SHP77 (cell line): ENCODE data around the gene SLC28A3.

Experiments
- DNase-seq, 2 experiments: peaks; one replicate each; lab custom pipeline; 2025; lab: John Stamatoyannopoulos, UW

Gene SLC28A3

DNA sequence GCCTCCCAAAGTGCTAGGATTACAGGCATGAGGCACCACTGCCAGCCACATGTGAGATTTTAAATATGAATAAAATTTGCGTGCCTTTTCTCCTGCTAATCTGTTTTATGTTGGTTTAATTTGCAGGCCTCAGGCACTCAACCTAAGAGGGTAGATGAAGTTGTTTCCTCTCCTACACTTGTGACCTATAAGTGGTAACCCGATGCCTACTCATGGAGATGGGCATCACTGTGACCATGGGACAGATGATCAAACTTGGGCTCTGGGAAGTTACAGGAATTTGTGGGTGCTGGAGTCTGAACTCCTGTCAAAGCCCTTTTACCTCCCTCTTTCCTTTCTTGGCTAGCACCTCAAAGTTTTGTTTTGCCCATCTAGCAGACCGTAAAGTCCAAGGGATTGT lies 1.1 kb downstream of the SLC28A3 start:
- DNase-seq, result no peak

DNA sequence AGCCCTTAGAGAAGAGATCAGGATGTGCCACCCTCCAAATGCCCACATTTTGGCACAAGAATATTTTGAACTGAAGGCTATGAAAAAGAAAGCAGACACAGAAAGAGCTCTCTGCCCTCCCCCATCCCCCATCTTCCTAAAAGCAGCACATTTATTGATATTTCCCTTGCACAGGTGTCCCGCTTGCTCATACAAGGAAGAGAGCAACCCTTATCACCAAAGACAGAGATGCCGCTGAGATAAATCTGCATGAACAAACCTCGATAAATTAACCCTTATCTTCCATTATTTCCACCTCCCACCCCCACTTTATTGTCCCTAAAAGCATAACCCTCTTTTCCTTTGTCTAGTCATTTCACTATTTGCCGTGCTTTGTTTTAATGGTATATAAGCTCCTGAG lies 1.8 kb downstream of the SLC28A3 start:
- DNase-seq, result no peak

DNA sequence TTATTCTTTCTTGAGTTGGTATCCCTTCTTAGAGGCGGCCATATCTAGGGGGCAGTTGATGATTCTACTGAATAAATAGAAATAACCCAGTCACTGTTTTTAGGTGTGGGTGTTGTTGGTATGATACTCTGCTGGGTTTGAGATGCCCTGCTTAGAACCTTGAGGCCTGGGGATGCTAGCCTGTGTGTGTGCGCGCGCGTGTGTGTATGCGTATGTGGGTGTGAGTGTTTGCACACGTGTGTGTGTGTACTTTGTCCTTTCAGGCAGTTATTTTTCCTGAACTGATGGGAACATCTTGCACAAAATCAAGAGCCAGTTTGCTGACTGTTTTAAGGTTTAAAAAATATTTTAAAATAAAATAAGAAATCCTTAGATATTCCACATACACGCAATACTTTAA lies 3.3 kb downstream of the SLC28A3 start:
- no peak for DNase-seq

DNA sequence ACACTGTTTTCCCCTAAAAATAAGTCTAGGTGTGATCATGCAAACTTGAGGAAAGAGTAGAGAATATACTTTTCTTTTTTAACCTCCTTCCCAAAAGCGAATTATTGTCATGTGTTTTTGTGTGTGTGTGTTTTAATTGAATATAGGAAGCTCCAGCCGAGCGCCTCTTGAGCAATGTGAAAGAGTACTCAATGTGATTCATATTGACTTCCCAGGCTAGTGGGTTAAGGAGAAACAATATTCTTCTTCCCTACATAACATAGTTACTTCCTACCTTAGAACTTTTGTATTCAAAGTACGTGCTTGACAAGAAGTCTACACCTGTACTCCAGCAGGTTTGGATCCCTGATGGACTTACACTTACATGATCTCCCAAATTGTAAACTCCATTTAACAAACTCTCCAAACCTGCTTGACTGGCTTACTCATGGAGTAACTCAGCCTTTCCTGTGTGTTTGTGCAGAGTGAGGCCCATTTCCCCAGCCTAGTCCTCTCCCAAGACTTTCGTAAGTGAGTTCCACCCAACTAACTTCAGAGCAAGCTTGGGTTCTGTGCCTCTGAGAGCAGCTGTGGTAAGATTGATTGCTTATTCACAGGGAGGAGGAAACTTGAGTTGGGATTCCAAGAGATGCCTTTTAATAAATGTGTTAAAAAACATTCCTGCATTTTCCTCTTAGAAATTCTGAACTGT lies 9.3 kb downstream of the SLC28A3 start:
- no peak for DNase-seq

DNA sequence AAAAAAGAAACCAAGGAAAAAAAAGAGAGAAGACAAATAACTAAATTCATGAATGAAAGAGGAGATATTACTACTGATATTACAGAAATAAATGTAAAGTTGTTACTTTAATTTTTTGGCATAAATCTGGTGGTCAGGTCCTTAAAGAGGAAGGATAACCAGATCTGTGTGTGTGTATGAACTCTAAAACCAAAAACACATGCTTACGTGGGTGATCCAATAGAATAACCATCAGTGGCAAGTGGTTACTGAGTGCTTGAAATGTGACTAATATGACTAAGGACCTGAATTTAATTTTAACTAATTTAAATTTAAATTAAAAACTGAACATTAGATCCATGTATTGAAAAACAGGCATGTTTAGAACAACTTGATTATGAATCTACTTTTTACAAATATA lies 10.3 kb downstream of the SLC28A3 start:
- no peak for DNase-seq

DNA sequence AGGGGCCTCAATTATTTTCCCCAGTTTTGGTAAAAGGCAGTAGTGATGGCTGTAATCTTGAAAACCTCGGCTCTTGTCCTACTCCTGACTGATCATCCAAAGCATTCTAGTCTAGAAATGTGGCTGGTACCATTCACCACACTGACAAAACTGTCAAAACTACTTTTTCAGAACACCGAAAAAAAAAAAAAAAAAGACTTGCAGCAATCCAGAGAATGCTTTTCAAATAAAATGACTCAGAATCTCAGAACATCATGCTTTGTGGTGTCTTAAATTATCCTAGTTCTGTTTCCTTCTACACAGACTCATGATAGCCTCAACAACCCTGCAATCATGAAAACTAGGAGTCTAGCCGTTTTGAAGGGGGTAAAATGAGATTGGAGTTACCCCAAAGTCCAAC lies 13.4 kb downstream of the SLC28A3 start:
- no peak for DNase-seq

DNA sequence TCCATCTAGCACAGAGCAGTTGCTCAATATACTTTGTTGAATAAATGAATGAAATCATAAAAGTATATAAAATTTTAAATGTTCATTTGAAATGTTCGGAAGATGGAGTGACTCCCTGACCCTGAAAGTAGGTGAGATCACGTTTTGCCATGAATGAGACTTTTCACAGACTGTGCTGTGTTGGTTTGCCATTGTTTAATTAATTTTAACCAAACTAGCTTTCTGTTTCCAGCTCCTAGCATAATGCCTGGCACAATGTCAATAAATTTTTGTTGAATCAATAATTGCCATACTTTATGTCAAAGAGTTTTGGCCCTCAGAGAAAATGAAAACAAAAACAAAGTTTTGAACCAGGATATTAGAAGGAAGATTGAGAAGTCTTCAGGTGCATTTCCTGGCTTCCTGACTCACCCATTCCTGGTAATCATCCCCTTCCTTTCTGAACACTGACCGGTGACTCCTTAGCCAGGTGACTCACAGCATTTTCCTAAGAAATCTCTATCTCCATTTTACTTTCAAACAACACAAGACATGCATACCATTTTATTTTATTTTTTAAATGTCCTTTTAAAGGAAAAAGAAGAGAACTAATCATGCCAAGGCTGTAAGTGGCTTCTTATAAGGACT lies 15.1 kb downstream of the SLC28A3 start:
- DNase-seq, result no peak

DNA sequence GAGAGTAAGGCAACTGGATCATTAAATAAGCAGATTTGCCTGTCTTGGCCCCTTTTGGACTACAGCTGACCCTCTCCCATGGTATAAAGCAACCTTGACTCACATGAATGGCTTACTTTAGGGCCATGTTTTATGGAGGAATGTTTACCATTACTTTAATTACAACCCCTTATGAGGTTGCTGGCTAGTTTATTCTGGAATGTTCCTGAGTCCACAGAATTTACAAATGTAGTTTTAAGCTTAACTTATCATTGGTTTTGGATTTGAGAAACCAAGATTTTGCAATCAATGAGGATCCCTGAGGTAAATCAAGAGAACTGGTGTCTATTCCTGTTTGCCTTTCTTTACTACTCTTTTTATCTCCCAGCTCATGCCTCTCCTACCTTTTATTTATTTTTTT lies 15.7 kb downstream of the SLC28A3 start:
- no peak for DNase-seq

DNA sequence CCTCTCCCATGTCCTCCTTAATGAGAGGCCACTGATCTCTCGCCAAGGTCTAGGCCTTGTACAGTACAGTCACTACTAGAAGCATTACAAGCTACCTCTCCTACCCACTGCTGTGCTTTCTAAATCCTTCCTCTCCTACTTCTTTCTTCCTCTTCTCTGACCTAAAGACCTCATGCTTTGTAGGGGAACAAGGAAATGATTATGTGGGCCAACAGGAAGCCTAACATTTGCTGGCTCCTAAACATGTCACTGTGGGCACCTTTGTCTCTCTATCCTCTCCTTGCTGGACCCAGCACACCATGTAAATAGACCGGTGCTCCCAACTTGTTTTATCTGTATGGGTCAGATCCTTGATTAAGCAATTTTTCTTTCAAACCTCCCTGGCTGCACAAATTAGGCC lies 16.7 kb downstream of the SLC28A3 start:
- no peak for DNase-seq

DNA sequence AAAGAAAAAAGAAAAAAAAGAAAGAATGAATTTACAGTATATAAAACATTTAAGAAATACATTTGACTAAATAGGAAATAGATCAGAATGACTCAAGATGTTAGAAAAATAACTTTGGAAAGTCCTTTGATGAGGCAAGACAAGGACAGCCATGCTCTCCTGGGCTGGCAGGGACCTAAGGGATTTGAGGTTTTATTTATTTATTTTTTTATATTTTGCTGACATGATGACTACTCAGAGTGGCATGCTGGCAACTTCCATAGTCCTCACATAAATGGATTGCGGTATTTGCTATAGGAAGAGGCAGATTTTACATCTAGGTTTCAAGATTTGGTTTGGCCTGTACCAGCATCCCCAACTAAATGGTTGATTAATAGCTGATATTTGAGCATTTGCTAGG lies 17.7 kb downstream of the SLC28A3 start:
- no peak for DNase-seq

DNA sequence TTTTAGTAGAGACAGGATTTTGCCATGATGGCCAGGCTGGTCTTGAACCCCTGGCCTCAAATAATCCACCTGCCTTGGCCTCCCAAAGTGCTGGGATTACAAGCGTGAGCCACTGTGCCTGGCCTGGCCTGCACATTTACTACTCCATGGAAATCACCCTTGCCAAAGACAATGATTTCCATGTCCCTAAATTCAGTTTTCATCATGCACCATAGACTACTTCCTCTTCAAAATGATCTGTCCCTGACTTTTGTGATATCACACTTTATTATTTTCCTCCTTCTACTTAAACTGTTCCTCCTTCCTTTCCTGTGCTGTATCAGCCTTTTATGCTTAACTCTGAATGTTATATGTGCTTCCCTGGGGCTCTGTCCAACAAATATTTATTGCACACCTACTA lies 20.3 kb downstream of the SLC28A3 start:
- DNase-seq, result no peak

DNA sequence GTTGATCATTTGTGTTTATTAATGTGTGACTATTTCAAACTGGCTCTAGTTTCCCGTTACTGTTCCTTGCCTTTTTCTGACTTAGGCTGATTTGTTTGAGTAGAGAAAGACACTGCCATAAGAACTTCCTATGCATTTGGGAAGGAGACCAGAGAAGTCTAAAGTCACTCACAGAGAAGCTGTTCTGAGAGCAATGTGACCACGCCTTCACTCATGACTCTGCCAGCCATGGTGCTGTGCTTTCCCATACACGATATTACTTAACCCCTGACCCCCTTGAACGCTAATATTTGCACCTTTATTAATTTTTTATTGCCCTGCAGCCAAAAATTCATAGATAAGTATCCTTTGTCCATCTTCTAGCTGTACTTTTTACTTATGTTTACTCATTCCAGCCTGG lies 20.9 kb downstream of the SLC28A3 start:
- DNase-seq, result no peak

DNA sequence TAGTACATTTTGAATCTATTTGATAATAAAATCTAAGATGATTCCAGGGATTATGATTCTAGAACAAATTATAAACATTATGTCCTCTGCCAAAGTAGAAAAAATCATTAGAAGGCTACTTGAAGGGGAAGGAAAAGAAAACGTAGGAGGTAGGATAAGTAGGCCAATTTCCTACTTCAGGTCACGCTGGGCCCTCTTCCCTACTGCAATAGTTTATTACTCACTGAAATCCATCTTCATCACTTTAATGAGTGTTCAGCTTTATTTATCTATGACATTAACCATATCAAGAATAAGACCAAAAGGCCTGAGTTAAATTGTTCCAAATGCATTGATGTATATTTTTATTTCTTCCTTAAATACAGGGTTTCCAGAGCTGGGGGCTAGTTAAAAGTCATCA lies 21.6 kb downstream of the SLC28A3 start:
- DNase-seq, result no peak

DNA sequence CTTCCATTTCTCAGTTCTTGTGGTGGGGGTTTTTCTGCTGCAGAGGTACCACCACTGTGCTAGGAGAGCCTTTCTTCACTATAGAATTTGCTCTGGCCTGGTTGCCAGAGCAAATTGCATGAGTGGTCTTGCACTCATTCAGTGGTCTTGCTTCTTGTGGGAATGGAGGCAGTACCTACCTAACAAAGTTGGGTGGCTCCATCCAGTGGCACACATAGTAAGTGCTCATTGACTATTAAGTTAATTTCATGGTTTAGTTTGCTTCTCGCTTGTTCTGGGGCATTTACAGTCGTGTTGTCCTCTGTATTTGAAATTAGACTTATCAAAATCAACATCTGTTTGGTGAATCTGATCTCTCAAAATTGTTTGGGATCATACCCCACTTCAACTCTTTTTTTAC lies 23.0 kb downstream of the SLC28A3 start:
- DNase-seq, result no peak

DNA sequence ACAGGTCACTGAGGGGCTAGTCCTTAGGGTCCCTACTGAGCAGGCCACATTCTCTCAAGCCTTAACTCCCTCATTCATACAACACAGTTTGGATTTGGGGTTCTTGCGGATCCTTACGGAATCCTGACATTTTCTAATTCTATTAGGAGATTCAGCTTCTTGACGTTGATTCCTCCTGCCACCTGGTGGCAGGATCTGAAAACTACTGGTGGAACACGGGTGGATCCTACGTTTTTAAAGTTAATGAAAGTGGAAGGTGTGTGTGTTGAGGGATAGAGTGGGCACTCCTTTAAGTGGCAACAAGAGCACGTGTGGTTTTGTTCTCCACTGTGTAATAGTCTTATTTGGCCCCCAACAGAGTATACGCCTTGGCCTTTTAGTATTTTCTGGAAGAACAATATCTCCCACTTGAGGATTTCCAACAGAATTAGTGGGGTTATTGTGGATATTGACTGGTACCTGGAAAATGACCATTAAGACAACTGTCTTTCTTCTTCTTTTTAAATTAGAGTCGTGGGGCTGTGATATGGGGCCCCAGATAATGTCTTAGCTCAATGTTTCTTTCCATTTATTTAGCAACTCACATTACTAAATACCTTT lies 25.2 kb downstream of the SLC28A3 start:
- DNase-seq, result no peak

DNA sequence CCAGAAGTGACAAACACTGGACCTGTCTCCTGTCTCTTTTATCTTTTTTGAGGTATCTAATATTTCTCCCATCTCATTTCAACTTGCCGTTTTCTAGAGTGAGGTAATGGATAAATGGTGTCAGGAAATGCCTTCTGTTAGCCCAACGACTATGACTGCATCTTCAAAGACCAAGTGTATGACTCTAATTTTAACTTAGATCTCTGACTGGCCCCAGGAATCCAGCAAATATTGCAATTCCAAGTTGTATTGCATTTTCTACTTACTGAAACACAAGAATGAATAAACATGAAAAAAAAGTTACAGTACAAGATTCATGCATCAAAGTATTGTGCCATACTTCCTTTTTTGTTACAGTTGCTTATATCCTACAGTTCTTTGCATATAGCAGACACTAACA lies 26.3 kb downstream of the SLC28A3 start:
- no peak for DNase-seq

DNA sequence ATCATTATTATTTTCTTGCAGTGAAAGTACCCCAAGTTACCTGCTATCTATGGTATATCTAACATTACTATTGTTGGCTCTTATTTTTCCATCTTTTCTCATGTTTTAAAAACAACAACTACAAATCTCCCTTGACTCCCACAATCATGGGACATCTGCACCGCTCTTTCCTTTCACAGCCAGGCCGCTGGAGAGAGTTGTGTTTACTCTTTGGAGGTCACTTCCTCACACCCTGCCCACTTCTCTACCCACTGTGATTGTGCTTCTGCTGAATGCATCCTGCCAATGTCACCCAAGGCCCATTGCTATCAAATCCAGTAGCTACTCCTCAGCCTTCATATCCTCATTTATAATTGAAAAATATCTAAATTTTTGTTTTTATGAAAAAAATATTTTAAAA lies 29.7 kb downstream of the SLC28A3 start:
- no peak for DNase-seq

DNA sequence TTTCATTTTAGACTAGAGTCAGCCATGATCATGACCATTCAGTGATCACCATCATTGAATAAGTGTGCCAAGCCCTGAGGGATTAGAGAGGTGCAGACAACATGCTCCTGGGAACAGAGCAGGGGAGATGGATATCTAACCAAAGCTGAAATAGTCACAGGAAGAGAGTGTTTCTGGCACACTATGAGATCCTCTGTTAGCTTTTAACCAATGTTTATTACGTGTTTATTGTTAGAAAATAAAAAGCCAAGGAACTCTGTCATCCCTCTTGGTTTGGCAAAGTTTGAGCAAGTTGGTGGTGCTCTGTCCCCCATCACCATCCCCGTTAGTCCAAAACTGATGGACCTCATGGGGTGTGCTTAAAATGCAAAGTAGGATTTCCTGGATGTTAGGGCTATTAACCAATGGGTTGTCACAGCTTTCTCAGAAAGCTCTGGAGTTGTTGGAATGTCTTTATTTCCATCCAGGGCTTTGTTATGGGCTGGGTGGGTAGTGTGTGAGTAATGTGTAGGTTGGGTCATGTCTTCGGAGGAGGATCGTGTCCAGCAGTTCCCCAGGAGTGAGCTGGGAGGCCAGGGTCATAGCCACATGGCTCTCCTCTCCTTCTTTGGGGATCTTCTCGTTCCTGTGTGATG lies 34.9 kb downstream of the SLC28A3 start:
- DNase-seq, result no peak

DNA sequence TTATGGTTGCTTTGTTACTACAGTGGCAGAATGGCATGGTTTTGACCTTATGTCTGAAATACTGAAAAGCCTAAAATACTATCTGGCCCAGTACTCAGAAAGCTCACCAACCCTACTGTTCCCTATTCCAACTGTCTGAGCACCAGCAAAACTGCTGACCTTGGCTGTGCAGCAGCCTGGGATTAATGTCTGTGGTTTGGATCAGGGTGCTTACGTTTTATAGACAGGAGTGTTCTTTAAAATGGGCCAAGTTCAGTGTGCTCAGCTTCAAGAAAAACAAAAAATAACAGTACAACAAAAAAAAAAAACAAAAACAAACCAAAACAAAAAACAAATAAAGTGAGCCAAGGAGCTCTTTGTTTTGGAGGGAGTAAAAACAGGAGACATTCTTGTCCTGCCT lies 36.4 kb downstream of the SLC28A3 start:
- DNase-seq, result no peak

DNA sequence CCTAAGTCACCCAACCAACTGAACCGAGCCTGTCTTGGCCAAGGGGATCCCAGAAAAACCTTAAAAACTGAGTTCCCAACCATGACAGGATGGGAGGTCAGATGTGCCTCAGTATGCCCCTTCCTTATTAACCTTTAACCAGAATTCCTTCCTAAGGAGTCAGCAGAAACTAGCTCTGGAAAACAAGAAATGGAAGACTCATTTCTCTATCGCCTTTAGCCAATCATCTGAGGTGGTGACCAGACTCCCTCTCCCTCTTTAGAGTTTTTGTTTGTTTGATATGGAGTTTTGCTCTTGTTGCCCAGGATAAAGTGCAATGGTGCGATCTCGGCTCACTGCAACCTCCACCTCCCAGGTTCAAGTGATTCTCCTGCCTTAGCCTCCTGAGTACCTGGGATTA lies 37.5 kb downstream of the SLC28A3 start:
- no peak for DNase-seq

DNA sequence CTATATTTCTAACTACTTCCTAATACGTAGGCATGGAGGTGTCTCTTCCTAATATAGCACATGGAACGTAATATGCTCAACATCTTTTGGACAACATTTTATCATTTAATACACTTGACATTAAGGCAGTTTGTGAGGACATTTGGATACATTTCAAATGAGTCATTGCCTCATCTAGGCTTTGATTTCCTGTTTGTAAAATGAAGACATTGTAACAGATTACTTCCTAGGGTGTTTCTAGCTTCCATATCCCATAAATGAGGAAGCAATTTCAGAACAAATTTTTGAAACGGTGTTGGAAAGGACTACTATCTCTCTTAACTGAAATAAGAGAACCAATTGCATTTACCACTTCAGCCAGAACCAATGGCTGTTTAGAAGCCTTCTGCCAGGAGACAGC lies 38.7 kb downstream of the SLC28A3 start:
- no peak for DNase-seq

DNA sequence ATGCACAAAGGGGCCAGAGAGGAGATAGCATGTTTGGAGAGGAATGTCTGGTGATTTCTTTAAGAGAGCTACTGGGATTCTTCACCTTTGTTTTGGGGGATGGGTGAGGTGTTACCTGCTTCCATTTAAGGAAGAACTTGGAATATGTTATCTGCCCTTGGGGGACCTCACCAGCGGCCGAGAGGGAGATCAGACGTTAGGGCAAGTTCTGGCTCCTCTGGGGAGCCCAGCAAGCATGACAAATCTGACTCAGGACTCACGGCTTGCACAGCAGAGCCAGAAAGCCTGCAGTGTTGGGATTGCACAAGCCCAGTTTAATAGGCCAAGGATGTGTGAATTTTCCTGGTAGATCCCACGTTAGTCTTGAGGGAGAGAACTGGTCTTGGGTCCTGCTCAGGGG lies 40.3 kb downstream of the SLC28A3 start:
- no peak for DNase-seq

DNA sequence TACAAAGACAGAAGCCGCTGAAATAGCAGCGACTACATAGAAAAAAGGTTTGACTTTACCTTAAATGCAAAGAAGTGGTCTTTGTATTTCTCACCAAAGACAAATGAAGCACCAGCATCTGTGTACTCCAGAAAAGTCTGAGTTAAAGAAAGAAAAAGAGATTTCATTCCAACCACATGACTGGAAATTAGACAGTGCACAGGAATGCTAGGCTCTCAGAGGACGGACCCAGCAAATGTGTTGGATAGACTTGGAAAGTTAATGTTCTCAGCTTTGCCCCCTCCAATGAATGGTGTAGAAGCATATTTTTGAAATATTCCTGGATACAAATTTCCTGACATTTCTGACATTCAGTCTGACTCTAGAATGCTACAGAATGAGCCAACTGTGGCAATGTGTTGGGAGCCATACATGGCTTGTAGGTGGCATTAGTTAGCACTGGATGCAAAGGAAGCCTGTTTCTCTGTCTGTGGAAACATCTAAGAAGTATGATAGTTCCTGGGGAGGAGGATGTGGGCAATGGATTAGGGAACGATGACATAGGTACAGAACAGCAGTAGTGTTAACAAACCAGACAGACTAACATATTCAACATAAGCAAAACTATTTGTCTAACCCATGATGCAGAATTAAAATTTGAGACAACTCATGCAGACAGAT lies 43.3 kb downstream of the SLC28A3 start:
- no peak for DNase-seq
